HEK293 (cell line): ENCODE measurements around the gene KAT2B.

Experiments used
- BCL6B ChIP-seq: fragments of 450-650 bp; formaldehyde crosslinking; IDR thresholded peaks from 2 replicates; pipeline ENCODE4 v1.5.1; 2017; ENCODE audit warnings: missing biosample characterization, missing genetic modification characterization
- EGR2 ChIP-seq: fragments of 450-650 bp; formaldehyde crosslinking; IDR thresholded peaks from 2 replicates; pipeline ENCODE4 v1.5.1; 2016; ENCODE audit warnings: low read depth, missing biosample characterization, missing genetic modification characterization
- GLI4 ChIP-seq: fragments of 450-650 bp; formaldehyde crosslinking; IDR thresholded peaks from 2 replicates; pipeline ENCODE4 v1.5.1; 2016; ENCODE audit warnings: missing biosample characterization, missing genetic modification characterization
- HOXA7 ChIP-seq: sonication (generic); formaldehyde crosslinking; IDR thresholded peaks from 2 replicates; pipeline ENCODE4 v1.8.1; 2022; ENCODE audit warnings: missing genetic modification reagents, borderline replicate concordance
- KLF1 ChIP-seq: fragments of 450-650 bp; formaldehyde crosslinking; IDR thresholded peaks from 2 replicates; pipeline ENCODE4 v1.5.1; 2016; ENCODE audit warnings: missing biosample characterization, missing genetic modification characterization
- KLF10 ChIP-seq: fragments of 450-650 bp; IDR thresholded peaks from 2 replicates; pipeline ENCODE4 v1.5.1; 2018; ENCODE audit warnings: missing biosample characterization, mild to moderate bottlenecking, missing genetic modification characterization
- KLF16 ChIP-seq: fragments of 450-650 bp; formaldehyde crosslinking; IDR thresholded peaks from 2 replicates; pipeline ENCODE4 v1.5.1; 2017; ENCODE audit warnings: missing biosample characterization, missing genetic modification characterization
- KLF7 ChIP-seq: fragments of 450-650 bp; formaldehyde crosslinking; IDR thresholded peaks from 2 replicates; pipeline ENCODE4 v1.5.1; 2016; ENCODE audit warnings: missing biosample characterization, missing genetic modification characterization, borderline replicate concordance
- MZF1 ChIP-seq: fragments of 450-650 bp; formaldehyde crosslinking; IDR thresholded peaks from 2 replicates; pipeline ENCODE4 v1.5.1; 2017; ENCODE audit warnings: missing biosample characterization, missing genetic modification characterization, borderline replicate concordance
- OVOL3 ChIP-seq: fragments of 450-650 bp; formaldehyde crosslinking; IDR thresholded peaks from 2 replicates; pipeline ENCODE4 v1.5.1; 2016; ENCODE audit warnings: missing biosample characterization, missing genetic modification characterization
- SALL2 ChIP-seq: fragments of 450-650 bp; formaldehyde crosslinking; IDR thresholded peaks from 2 replicates; pipeline ENCODE4 v1.5.0; 2017; ENCODE audit warnings: missing biosample characterization, mild to moderate bottlenecking, missing genetic modification characterization, borderline replicate concordance
- SP2 ChIP-seq: fragments of 450-650 bp; formaldehyde crosslinking; IDR thresholded peaks from 2 replicates; pipeline ENCODE4 v1.5.1; 2016; ENCODE audit warnings: missing biosample characterization, missing genetic modification characterization
- TCF7L2 ChIP-seq: IDR thresholded peaks from 2 replicates; pipeline ENCODE4 v1.6.1; 2011; ENCODE audit warnings: low read depth, mild to moderate bottlenecking, inconsistent platforms, low read length, moderate library complexity, borderline replicate concordance
- ZBTB17 ChIP-seq: fragments of 450-650 bp; formaldehyde crosslinking; IDR thresholded peaks from 2 replicates; pipeline ENCODE4 v1.5.1; 2016; ENCODE audit warnings: missing biosample characterization, missing genetic modification characterization
- ZBTB26 ChIP-seq: fragments of 450-650 bp; formaldehyde crosslinking; optimal IDR thresholded peaks from 2 replicates; pipeline ENCODE3; 2016; ENCODE audit warnings: missing biosample characterization, mild to moderate bottlenecking, missing genetic modification characterization
- ZBTB44 ChIP-seq: fragments of 450-650 bp; IDR thresholded peaks from 2 replicates; pipeline ENCODE4 v1.5.1; 2018; ENCODE audit warnings: missing biosample characterization, mild to moderate bottlenecking, missing genetic modification characterization
- ZFHX2 ChIP-seq: fragments of 450-650 bp; formaldehyde crosslinking; conservative IDR thresholded peaks from 2 replicates; pipeline ENCODE4 v1.5.1; 2016; ENCODE audit warnings: missing biosample characterization, missing genetic modification characterization
- ZFP69B ChIP-seq: fragments of 450-650 bp; formaldehyde crosslinking; IDR thresholded peaks from 2 replicates; pipeline ENCODE4 v1.5.1; 2016; ENCODE audit warnings: missing biosample characterization, missing genetic modification characterization
- ZNF184 ChIP-seq: fragments of 450-650 bp; IDR thresholded peaks from 2 replicates; pipeline ENCODE4 v1.5.1; 2018; ENCODE audit warnings: missing biosample characterization, mild to moderate bottlenecking, missing genetic modification characterization
- ZNF202 ChIP-seq: fragments of 450-650 bp; formaldehyde crosslinking; IDR thresholded peaks from 2 replicates; pipeline ENCODE4 v1.5.1; 2016; ENCODE audit warnings: missing biosample characterization, missing genetic modification characterization, borderline replicate concordance
- ZNF248 ChIP-seq: fragments of 450-650 bp; formaldehyde crosslinking; IDR thresholded peaks from 2 replicates; pipeline ENCODE4 v1.5.1; 2017; ENCODE audit warnings: missing biosample characterization, missing genetic modification characterization
- ZNF335 ChIP-seq: fragments of 450-650 bp; formaldehyde crosslinking; conservative IDR thresholded peaks from 2 replicates; pipeline ENCODE4 v1.5.1; 2016; ENCODE audit warnings: missing biosample characterization, missing genetic modification characterization
- ZNF341 ChIP-seq: fragments of 450-650 bp; formaldehyde crosslinking; IDR thresholded peaks from 2 replicates; pipeline ENCODE4; 2016; ENCODE audit warnings: low read depth, missing biosample characterization, missing genetic modification characterization
- ZNF398 ChIP-seq: fragments of 450-650 bp; formaldehyde crosslinking; IDR thresholded peaks from 2 replicates; pipeline ENCODE4 v1.5.1; 2017; ENCODE audit warnings: missing biosample characterization, missing genetic modification characterization
- ZNF48 ChIP-seq: fragments of 450-650 bp; formaldehyde crosslinking; IDR thresholded peaks from 2 replicates; pipeline ENCODE4 v1.5.1; 2016; ENCODE audit warnings: missing biosample characterization, missing genetic modification characterization
- ZNF513 ChIP-seq: fragments of 450-650 bp; IDR thresholded peaks from 2 replicates; pipeline ENCODE4 v1.5.1; 2018; ENCODE audit warnings: missing biosample characterization, missing genetic modification characterization
- ZNF530 ChIP-seq: fragments of 450-650 bp; formaldehyde crosslinking; IDR thresholded peaks from 2 replicates; pipeline ENCODE4 v1.5.1; 2016; ENCODE audit warnings: low read depth, missing biosample characterization, missing genetic modification characterization
- ZNF560 ChIP-seq: fragments of 450-650 bp; formaldehyde crosslinking; IDR thresholded peaks from 2 replicates; pipeline ENCODE4 v1.5.1; 2017; ENCODE audit warnings: missing biosample characterization, missing genetic modification characterization, borderline replicate concordance
- ZNF621 ChIP-seq: fragments of 450-650 bp; formaldehyde crosslinking; IDR thresholded peaks from 2 replicates; pipeline ENCODE4 v1.5.1; 2017; ENCODE audit warnings: missing biosample characterization, missing genetic modification characterization
- ZNF623 ChIP-seq: fragments of 450-650 bp; formaldehyde crosslinking; IDR thresholded peaks from 2 replicates; pipeline ENCODE4 v1.5.1; 2016; ENCODE audit warnings: missing biosample characterization, missing genetic modification characterization
- ZNF654 ChIP-seq: fragments of 450-650 bp; formaldehyde crosslinking; IDR thresholded peaks from 2 replicates; pipeline ENCODE4 v1.5.1; 2016; ENCODE audit warnings: low read depth, missing biosample characterization, missing genetic modification characterization
- ZNF768 ChIP-seq: fragments of 450-650 bp; formaldehyde crosslinking; IDR thresholded peaks from 2 replicates; pipeline ENCODE4 v1.5.1; 2018; ENCODE audit warnings: missing biosample characterization, mild to moderate bottlenecking, missing genetic modification characterization
- ZNF830 ChIP-seq: fragments of 450-650 bp; IDR thresholded peaks from 2 replicates; pipeline ENCODE4 v1.5.0; 2018; ENCODE audit warnings: missing biosample characterization, missing genetic modification characterization, low read depth, mild to moderate bottlenecking, moderate library complexity
- ZNF837 ChIP-seq: fragments of 450-650 bp; formaldehyde crosslinking; IDR thresholded peaks from 2 replicates; pipeline ENCODE4 v1.5.1; 2016; ENCODE audit warnings: missing biosample characterization, missing genetic modification characterization

KAT2B gene

GRCh38 chr3:20039765-20040547 lies at the start of gene KAT2B (continued):
- TF ChIP-seq ZNF398 (tag by site-specific recombination), result peak; percentile 98
- no peak for TF ChIP-seq HOXA7
- TF ChIP-seq TCF7L2, result no peak
- TF ChIP-seq ZBTB44 (tag by site-specific recombination), result no peak
- peak; percentile 50 for TF ChIP-seq ZBTB26
- TF ChIP-seq ZNF830 (tag by site-specific recombination), result no peak
- peak; percentile 78 for TF ChIP-seq EGR2 (tag by site-specific recombination)
- TF ChIP-seq SP2, result peak; percentile 55
- TF ChIP-seq KLF10 (tag by site-specific recombination), result peak; percentile 37; the same call in 1 of the 2 replicates
- TF ChIP-seq ZNF513, result no peak
- TF ChIP-seq ZNF560 (tag by site-specific recombination), result no peak
- peak; percentile 65 for TF ChIP-seq KLF7 (tag by site-specific recombination)
- no peak for TF ChIP-seq SALL2 (tag by site-specific recombination)
- TF ChIP-seq ZBTB17 (tag by site-specific recombination), result peak; percentile 46
- TF ChIP-seq ZNF202, result no peak
- peak; percentile 96 for TF ChIP-seq ZNF335 (tag by site-specific recombination)
- TF ChIP-seq OVOL3 (tag by site-specific recombination), result no peak
- peak; percentile 33; the same call in 1 of the 2 replicates for TF ChIP-seq ZFP69B (tag by site-specific recombination)
- no peak for TF ChIP-seq ZNF837 (tag by site-specific recombination)
- TF ChIP-seq ZNF654 (tag by site-specific recombination), result no peak
- no peak for TF ChIP-seq ZNF621 (tag by site-specific recombination)
- TF ChIP-seq ZNF530, result no peak
- no peak for TF ChIP-seq ZNF184 (tag by site-specific recombination)
- TF ChIP-seq ZNF48, result no peak
- TF ChIP-seq ZNF768 (tag by site-specific recombination), result no peak; the same call in 1 of the 2 replicates
- TF ChIP-seq MZF1, result 0 out of 2 replicates have a peak, but pooled peaks have one; percentile 36
- peak; percentile 40 for TF ChIP-seq ZNF341 (tag by site-specific recombination)
- peak; percentile 93 for TF ChIP-seq KLF1
- TF ChIP-seq KLF16, result peak; percentile 70
- TF ChIP-seq ZNF248, result no peak
- TF ChIP-seq BCL6B (tag by site-specific recombination), result no peak
- TF ChIP-seq GLI4 (tag by site-specific recombination), result no peak
- TF ChIP-seq ZFHX2, result peak; percentile 65; the same call in 1 of the 2 replicates
- TF ChIP-seq ZNF623 (tag by site-specific recombination), result no peak
